ENCODE data around the gene MPG.

The MPG gene

GRCh38 chr16:130533-131173, 52.6 kb downstream of the MPG start:
- Histone ChIP-seq H3K27ac (ENCODE audit: insufficient read depth in 1 of 2, low read depth in 1 of 2, low read length in 2 of 2, poor library complexity in 1 of 2, severe bottlenecking in 2 of 2) (no peak overlapping the region), H3K36me3 (ENCODE audit: control insufficient read depth in 4 of 4, insufficient read depth in 4 of 4, low read length in 3 of 4) (peaks cover 2 to 9% (median 3%) of the 10 kb centered on the region in 4 experiments), H3K27me3 (replicated peaks in 2 of 5; ENCODE audit: control insufficient read depth in 4 of 5, insufficient read depth in 5 of 5, low read length in 4 of 5) (no peaks in the 10 kb centered on the region), H3K4me1 (ENCODE audit: control extremely low read depth in 1 of 4, control insufficient read depth in 4 of 4, insufficient read depth in 4 of 4, low read length in 3 of 4) (peaks cover 0 to 5% (median 1%) of the 10 kb centered on the region in 4 experiments), H3K9me3 (ENCODE audit: control extremely low read depth in 1 of 5, control insufficient read depth in 4 of 5, insufficient read depth in 2 of 5, low read depth in 1 of 5, low read length in 4 of 5) (no peaks in the 10 kb centered on the region), H3K4me3 (ENCODE audit: control insufficient read depth in 1 of 7, extremely low read depth in 1 of 7, insufficient read depth in 4 of 7, low read depth in 2 of 7, low read length in 6 of 7) (no peak overlapping the region)
- 96% methylated on average over 8 of the region's 15 CpGs for WGBS (ENCODE audit: insufficient coverage)
- CTCF ChIA-PET, result interaction anchor here (3.1 to 5.9 kb wide), 2 partner anchors 12 to 23 kb away, joined by 10 to 34 read pairs; no protein-coding TSS in a partner anchor
- POLR2A ChIA-PET, result no interaction called here
- DNase-seq, result no peak

- Histone ChIP-seq H3K9me3 (ENCODE audit: control extremely low read depth in 1 of 5, control insufficient read depth in 4 of 5, insufficient read depth in 2 of 5, low read depth in 1 of 5, low read length in 4 of 5) (no peaks in the 10 kb centered on the region), H3K4me1 (ENCODE audit: control extremely low read depth in 1 of 4, control insufficient read depth in 4 of 4, insufficient read depth in 4 of 4, low read length in 3 of 4) (peaks cover 0 to 6% (median 2%) of the 10 kb centered on the region in 4 experiments), H3K4me3 (ENCODE audit: control insufficient read depth in 1 of 7, extremely low read depth in 1 of 7, insufficient read depth in 4 of 7, low read depth in 2 of 7, low read length in 6 of 7) (no peak overlapping the region), H3K27ac (ENCODE audit: insufficient read depth in 1 of 2, low read depth in 1 of 2, low read length in 2 of 2, poor library complexity in 1 of 2, severe bottlenecking in 2 of 2) (no peak overlapping the region), H3K36me3 (ENCODE audit: control insufficient read depth in 4 of 4, insufficient read depth in 4 of 4, low read length in 3 of 4) (peaks cover 2 to 7% (median 3%) of the 10 kb centered on the region in 4 experiments), H3K27me3 (replicated peaks in 2 of 5; ENCODE audit: control insufficient read depth in 4 of 5, insufficient read depth in 5 of 5, low read length in 4 of 5) (no peaks in the 10 kb centered on the region)
- CTCF ChIA-PET, result interaction anchor here (1.8 to 5.3 kb wide), 3 partner anchors 14 to 60 kb away, joined by 5 to 29 read pairs (median 10); partner anchors contain the start of gene HBQ1
- POLR2A ChIA-PET, result no interaction called here
- 96% methylated on average over 5 of the region's 7 CpGs for WGBS (ENCODE audit: insufficient coverage)
- DNase-seq, result no peak
Observed at GRCh38 chr16:132120-132519, 54.1 kb downstream of the MPG start.

- H3K4me1 ChIP-seq (ENCODE audit: control extremely low read depth in 1 of 4, control insufficient read depth in 4 of 4, insufficient read depth in 4 of 4, low read length in 3 of 4), result peaks cover 3 to 13% (median 8%) of the 10 kb centered on the region in 4 experiments
- no peaks in the 10 kb centered on the region for H3K27me3 ChIP-seq (replicated peaks in 2 of 5; ENCODE audit: control insufficient read depth in 4 of 5, insufficient read depth in 5 of 5, low read length in 4 of 5)
- H3K36me3 ChIP-seq (ENCODE audit: control insufficient read depth in 4 of 4, insufficient read depth in 4 of 4, low read length in 3 of 4), result peaks cover 0 to 7% (median 3%) of the 10 kb centered on the region in 4 experiments
- ChIA-PET POLR2A (no interaction called here), CTCF (interaction anchor here (1.3 to 5.3 kb wide), 5 partner anchors 8 to 58 kb away, joined by 4 to 29 read pairs (median 5); partner anchors contain the start of gene HBQ1)
- no peak for DNase-seq
- H3K27ac ChIP-seq (ENCODE audit: insufficient read depth in 1 of 2, low read depth in 1 of 2, low read length in 2 of 2, poor library complexity in 1 of 2, severe bottlenecking in 2 of 2), result no peak overlapping the region
- no peaks in the 10 kb centered on the region for H3K9me3 ChIP-seq (ENCODE audit: control extremely low read depth in 1 of 5, control insufficient read depth in 4 of 5, insufficient read depth in 2 of 5, low read depth in 1 of 5, low read length in 4 of 5)
- WGBS (ENCODE audit: insufficient coverage), result no CpG with 5 or more reads among the region's 2 CpGs
- no peak overlapping the region for H3K4me3 ChIP-seq (ENCODE audit: control insufficient read depth in 1 of 7, extremely low read depth in 1 of 7, insufficient read depth in 4 of 7, low read depth in 2 of 7, low read length in 6 of 7)
Observed at GRCh38 chr16:133716-134115, 55.7 kb downstream of the MPG start.
